SK-N-SH treated with all-trans-retinoic acid at 6 μM for 48 hours (cell line): ENCODE results near the gene GGACT.

Experiments
- ATAC-seq: fragments of 200-7000 bp; cut with Tn5 transposase; 3 replicates; pipeline ENCODE4 v1.9.1; 2020; ENCODE audit warnings: mild to moderate bottlenecking, moderate library complexity
- ARNTL ChIP-seq: fragments of 450-650 bp; formaldehyde crosslinking; IDR thresholded peaks from 2 replicates; pipeline ENCODE4 v1.5.0; 2020; ENCODE audit warnings: low read depth, mild to moderate bottlenecking, moderate library complexity, borderline replicate concordance
- BACH2 ChIP-seq: fragments of 250-450 bp; sonication (Bioruptor Pico); IDR thresholded peaks from 2 replicates; pipeline ENCODE4 v1.9.0; 2021; ENCODE audit warnings: mild to moderate bottlenecking, borderline replicate concordance
- CREB5 ChIP-seq: fragments of 250-450 bp; sonication (Bioruptor Pico); IDR thresholded peaks from 2 replicates; pipeline ENCODE4 v1.5.1; 2020; ENCODE audit warnings: low read depth, mild to moderate bottlenecking, moderate library complexity
- CSDC2 ChIP-seq: fragments of 250-450 bp; sonication (Bioruptor Pico); IDR thresholded peaks from 2 replicates; pipeline ENCODE4 v1.5.0; 2020; ENCODE audit warnings: mild to moderate bottlenecking, moderate library complexity
- ESRRG ChIP-seq: fragments of 250-450 bp; sonication (Bioruptor Pico); IDR thresholded peaks from 2 replicates; pipeline ENCODE4 v1.6.1; 2021; ENCODE audit warnings: mild to moderate bottlenecking
- GLIS3 ChIP-seq: fragments of 250-450 bp; sonication (Bioruptor Pico); IDR thresholded peaks from 2 replicates; pipeline ENCODE4 v1.5.0; 2020; ENCODE audit warnings: mild to moderate bottlenecking, moderate library complexity
- ISL1 ChIP-seq: fragments of 250-450 bp; sonication (Bioruptor Pico); IDR thresholded peaks from 2 replicates; pipeline ENCODE4 v2.1.2; 2022; ENCODE audit warnings: mild to moderate bottlenecking, moderate library complexity
- PPARA ChIP-seq: fragments of 250-450 bp; sonication (Bioruptor Pico); IDR thresholded peaks from 2 replicates; pipeline ENCODE4 v1.5.0; 2020; ENCODE audit warnings: mild to moderate bottlenecking, borderline replicate concordance
- SNAI2 ChIP-seq: fragments of 250-450 bp; sonication (Bioruptor Pico); IDR thresholded peaks from 2 replicates; pipeline ENCODE4 v1.5.0; 2020; ENCODE audit warnings: mild to moderate bottlenecking, moderate library complexity
- TCF4 ChIP-seq: fragments of 250-450 bp; sonication (Bioruptor Pico); IDR thresholded peaks from 2 replicates; pipeline ENCODE4 v1.8.0; 2021; ENCODE audit warnings: mild to moderate bottlenecking, moderate library complexity, borderline replicate concordance
- TOX ChIP-seq: fragments of 250-450 bp; sonication (Bioruptor Pico); IDR thresholded peaks from 2 replicates; pipeline ENCODE4 v1.8.0; 2021; ENCODE audit warnings: mild to moderate bottlenecking, moderate library complexity, borderline replicate concordance
- ZC3H10 ChIP-seq: fragments of 250-450 bp; sonication (Bioruptor Pico); IDR thresholded peaks from 2 replicates; pipeline ENCODE4 v1.5.1; 2021; ENCODE audit warnings: mild to moderate bottlenecking, moderate library complexity
- ZFP3 ChIP-seq: fragments of 250-450 bp; sonication (Bioruptor Pico); IDR thresholded peaks from 2 replicates; pipeline ENCODE4 v1.5.0; 2020; ENCODE audit warnings: mild to moderate bottlenecking, moderate library complexity
- ZFP30 ChIP-seq: fragments of 450-650 bp; formaldehyde crosslinking; IDR thresholded peaks from 2 replicates; pipeline ENCODE4 v1.5.0; 2022; ENCODE audit warnings: mild to moderate bottlenecking, moderate library complexity
- ZNF565 ChIP-seq: fragments of 450-650 bp; formaldehyde crosslinking; conservative IDR thresholded peaks from 2 replicates; pipeline ENCODE4 v1.5.0; 2020; ENCODE audit warnings: low read depth, mild to moderate bottlenecking, moderate library complexity
- ZNF70 ChIP-seq: fragments of 450-650 bp; formaldehyde crosslinking; IDR thresholded peaks from 2 replicates; pipeline ENCODE4 v1.5.0; 2020; ENCODE audit warnings: mild to moderate bottlenecking, moderate library complexity
- ZNF8 ChIP-seq: fragments of 450-650 bp; formaldehyde crosslinking; IDR thresholded peaks from 2 replicates; pipeline ENCODE4 v1.5.0; 2020; ENCODE audit warnings: mild to moderate bottlenecking, moderate library complexity
- TF ChIP-seq, protein P1 (sequence below): fragments of 250-450 bp; sonication (Bioruptor Pico); IDR thresholded peaks from 2 replicates; pipeline ENCODE4 v1.5.1; 2021; ENCODE audit warnings: mild to moderate bottlenecking, moderate library complexity
- TF ChIP-seq, protein P2 (sequence below): fragments of 250-450 bp; sonication (Bioruptor Pico); IDR thresholded peaks from 2 replicates; pipeline ENCODE4 v1.5.0; 2020; ENCODE audit warnings: mild to moderate bottlenecking, moderate library complexity
- TF ChIP-seq, protein P3 (sequence below): fragments of 250-450 bp; sonication (Bioruptor Pico); IDR thresholded peaks from 2 replicates; pipeline ENCODE4 v1.8.0; 2021; ENCODE audit warnings: low read depth, mild to moderate bottlenecking, moderate library complexity, borderline replicate concordance

Gene GGACT

GRCh38 chr13:100589178-100589725 lies 663 bp upstream of the GGACT start:
- no peak for ATAC-seq
- TF ChIP-seq CREB5 (CRISPR knock-in tag) (no peak), GLIS3 (no peak), TCF4 (CRISPR knock-in tag) (no peak)
- TF ChIP-seq, protein P1, sequence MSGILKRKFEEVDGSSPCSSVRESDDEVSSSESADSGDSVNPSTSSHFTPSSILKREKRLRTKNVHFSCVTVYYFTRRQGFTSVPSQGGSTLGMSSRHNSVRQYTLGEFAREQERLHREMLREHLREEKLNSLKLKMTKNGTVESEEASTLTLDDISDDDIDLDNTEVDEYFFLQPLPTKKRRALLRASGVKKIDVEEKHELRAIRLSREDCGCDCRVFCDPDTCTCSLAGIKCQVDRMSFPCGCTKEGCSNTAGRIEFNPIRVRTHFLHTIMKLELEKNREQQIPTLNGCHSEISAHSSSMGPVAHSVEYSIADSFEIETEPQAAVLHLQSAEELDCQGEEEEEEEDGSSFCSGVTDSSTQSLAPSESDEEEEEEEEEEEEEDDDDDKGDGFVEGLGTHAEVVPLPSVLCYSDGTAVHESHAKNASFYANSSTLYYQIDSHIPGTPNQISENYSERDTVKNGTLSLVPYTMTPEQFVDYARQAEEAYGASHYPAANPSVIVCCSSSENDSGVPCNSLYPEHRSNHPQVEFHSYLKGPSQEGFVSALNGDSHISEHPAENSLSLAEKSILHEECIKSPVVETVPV (CRISPR knock-in tag), result no peak

GRCh38 chr13:100584896-100585295 lies 3.7 kb downstream of the GGACT start:
- no peak for ATAC-seq
- TF ChIP-seq ZNF565 (CRISPR knock-in tag) (no peak), SNAI2 (CRISPR knock-in tag) (no peak), ZFP3 (no peak), ZFP30 (CRISPR knock-in tag) (no peak), CSDC2 (CRISPR knock-in tag) (no peak), ISL1 (CRISPR knock-in tag) (no peak), ZNF8 (CRISPR knock-in tag) (no peak)
- TF ChIP-seq, protein P2, sequence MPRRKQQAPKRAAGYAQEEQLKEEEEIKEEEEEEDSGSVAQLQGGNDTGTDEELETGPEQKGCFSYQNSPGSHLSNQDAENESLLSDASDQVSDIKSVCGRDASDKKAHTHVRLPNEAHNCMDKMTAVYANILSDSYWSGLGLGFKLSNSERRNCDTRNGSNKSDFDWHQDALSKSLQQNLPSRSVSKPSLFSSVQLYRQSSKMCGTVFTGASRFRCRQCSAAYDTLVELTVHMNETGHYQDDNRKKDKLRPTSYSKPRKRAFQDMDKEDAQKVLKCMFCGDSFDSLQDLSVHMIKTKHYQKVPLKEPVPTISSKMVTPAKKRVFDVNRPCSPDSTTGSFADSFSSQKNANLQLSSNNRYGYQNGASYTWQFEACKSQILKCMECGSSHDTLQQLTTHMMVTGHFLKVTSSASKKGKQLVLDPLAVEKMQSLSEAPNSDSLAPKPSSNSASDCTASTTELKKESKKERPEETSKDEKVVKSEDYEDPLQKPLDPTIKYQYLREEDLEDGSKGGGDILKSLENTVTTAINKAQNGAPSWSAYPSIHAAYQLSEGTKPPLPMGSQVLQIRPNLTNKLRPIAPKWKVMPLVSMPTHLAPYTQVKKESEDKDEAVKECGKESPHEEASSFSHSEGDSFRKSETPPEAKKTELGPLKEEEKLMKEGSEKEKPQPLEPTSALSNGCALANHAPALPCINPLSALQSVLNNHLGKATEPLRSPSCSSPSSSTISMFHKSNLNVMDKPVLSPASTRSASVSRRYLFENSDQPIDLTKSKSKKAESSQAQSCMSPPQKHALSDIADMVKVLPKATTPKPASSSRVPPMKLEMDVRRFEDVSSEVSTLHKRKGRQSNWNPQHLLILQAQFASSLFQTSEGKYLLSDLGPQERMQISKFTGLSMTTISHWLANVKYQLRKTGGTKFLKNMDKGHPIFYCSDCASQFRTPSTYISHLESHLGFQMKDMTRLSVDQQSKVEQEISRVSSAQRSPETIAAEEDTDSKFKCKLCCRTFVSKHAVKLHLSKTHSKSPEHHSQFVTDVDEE (CRISPR knock-in tag), result no peak
- TF ChIP-seq, protein P3, sequence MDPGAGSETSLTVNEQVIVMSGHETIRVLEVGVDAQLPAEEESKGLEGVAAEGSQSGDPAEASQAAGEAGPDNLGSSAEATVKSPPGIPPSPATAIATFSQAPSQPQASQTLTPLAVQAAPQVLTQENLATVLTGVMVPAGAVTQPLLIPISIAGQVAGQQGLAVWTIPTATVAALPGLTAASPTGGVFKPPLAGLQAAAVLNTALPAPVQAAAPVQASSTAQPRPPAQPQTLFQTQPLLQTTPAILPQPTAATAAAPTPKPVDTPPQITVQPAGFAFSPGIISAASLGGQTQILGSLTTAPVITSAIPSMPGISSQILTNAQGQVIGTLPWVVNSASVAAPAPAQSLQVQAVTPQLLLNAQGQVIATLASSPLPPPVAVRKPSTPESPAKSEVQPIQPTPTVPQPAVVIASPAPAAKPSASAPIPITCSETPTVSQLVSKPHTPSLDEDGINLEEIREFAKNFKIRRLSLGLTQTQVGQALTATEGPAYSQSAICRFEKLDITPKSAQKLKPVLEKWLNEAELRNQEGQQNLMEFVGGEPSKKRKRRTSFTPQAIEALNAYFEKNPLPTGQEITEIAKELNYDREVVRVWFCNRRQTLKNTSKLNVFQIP (CRISPR knock-in tag), result no peak

DNA sequence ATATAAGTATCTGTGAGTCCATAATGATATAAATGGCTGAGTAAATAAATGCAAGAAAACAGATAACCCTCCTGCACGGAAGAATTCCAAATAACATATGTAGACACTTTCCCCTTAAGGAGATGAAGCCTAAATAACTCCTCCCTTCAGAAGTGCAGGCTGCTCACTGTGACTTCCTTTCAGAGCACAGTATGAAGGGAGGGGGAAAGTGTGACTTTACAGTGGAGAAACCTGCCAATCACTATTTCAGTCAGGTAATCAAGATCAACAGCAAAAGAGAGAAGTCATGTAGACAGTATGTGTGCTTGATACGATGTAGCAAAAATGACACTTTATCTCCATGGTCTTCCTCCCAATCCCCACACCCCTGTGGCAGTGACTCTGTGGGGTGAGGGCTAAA lies 7.1 kb downstream of the GGACT start:
- no peak for ATAC-seq
- TF ChIP-seq ESRRG, result no peak
- TF ChIP-seq GLIS3, result no peak
- no peak for TF ChIP-seq TOX
- no peak for TF ChIP-seq CSDC2 (CRISPR knock-in tag)
- TF ChIP-seq, protein P3 (CRISPR knock-in tag), result no peak
- no peak for TF ChIP-seq SNAI2 (CRISPR knock-in tag)
- no peak for TF ChIP-seq ZNF565 (CRISPR knock-in tag)
- no peak for TF ChIP-seq BACH2 (CRISPR knock-in tag)
- no peak for TF ChIP-seq ZFP3
- TF ChIP-seq ZC3H10 (CRISPR knock-in tag), result no peak
- no peak for TF ChIP-seq ARNTL (CRISPR knock-in tag)
- TF ChIP-seq, protein P2 (CRISPR knock-in tag), result no peak
- no peak for TF ChIP-seq CREB5 (CRISPR knock-in tag)
- TF ChIP-seq, protein P1 (CRISPR knock-in tag), result no peak
- TF ChIP-seq ZNF70, result no peak
- TF ChIP-seq PPARA (CRISPR knock-in tag), result no peak
- no peak for TF ChIP-seq ISL1 (CRISPR knock-in tag)
